ENCODE data around the gene KLHL6. TPM values are rescaled to one million over a fixed set of nuclear protein-coding genes. Genes with fewer than 3 reads are reported as not detected.

Gene KLHL6
- total RNA-seq, 4 donors from 2014 or later: 0.26 to 2.0 (median 1.6) TPM

GRCh38 chr3:183492849-183493179 is 62.7 kb downstream of the KLHL6 start:
- Histone ChIP-seq H3K4me3 (no peak overlapping the region), H3K4me1 (no peaks in the 10 kb centered on the region), H3K36me3 (no peaks in the 10 kb centered on the region), H3K27me3 (no peaks in the 10 kb centered on the region), H3K27ac (no peak overlapping the region), H3K9me3 (no peaks in the 10 kb centered on the region)
- intact Hi-C loops (cut with DNase I; ENCODE audit: low total_unique reads): no loop called here
- TF ChIP-seq CTCF (IDR thresholded peaks at IDR 0.05) (no peak), POLR2A (IDR thresholded peaks at IDR 0.05) (no peak)
- DNase-seq: no peak

GRCh38 chr3:183491923-183492848 is 63.3 kb downstream of the KLHL6 start:
- intact Hi-C loops (cut with DNase I; ENCODE audit: low total_unique reads): no loop called here
- Histone ChIP-seq H3K27me3 (no peaks in the 10 kb centered on the region), H3K4me3 (no peak overlapping the region), H3K36me3 (no peaks in the 10 kb centered on the region), H3K27ac (no peak overlapping the region), H3K4me1 (no peaks in the 10 kb centered on the region), H3K9me3 (no peaks in the 10 kb centered on the region)
- TF ChIP-seq CTCF (IDR thresholded peaks at IDR 0.05) (no peak), POLR2A (IDR thresholded peaks at IDR 0.05) (no peak)
- no peak for DNase-seq

GRCh38 chr3:183491109-183491922 is 64.2 kb downstream of the KLHL6 start:
- no peaks in the 10 kb centered on the region for H3K36me3 ChIP-seq
- no peak for TF ChIP-seq CTCF (IDR thresholded peaks at IDR 0.05)
- TF ChIP-seq POLR2A (IDR thresholded peaks at IDR 0.05): no peak
- no peaks in the 10 kb centered on the region for H3K9me3 ChIP-seq
- no peaks in the 10 kb centered on the region for H3K4me1 ChIP-seq
- no peak for DNase-seq
- no peaks in the 10 kb centered on the region for H3K27me3 ChIP-seq
- no peak overlapping the region for H3K4me3 ChIP-seq
- no peak overlapping the region for H3K27ac ChIP-seq
- intact Hi-C loops (cut with DNase I; ENCODE audit: low total_unique reads): no loop called here

GRCh38 chr3:183490653-183491052 is 64.9 kb downstream of the KLHL6 start:
- no peak for TF ChIP-seq CTCF (IDR thresholded peaks at IDR 0.05)
- TF ChIP-seq POLR2A (IDR thresholded peaks at IDR 0.05): no peak
- no peak for DNase-seq

GRCh38 chr3:183490211-183490601 is 65.3 kb downstream of the KLHL6 start:
- Histone ChIP-seq H3K27me3 (no peaks in the 10 kb centered on the region), H3K9me3 (no peaks in the 10 kb centered on the region), H3K4me3 (no peak overlapping the region), H3K27ac (no peak overlapping the region), H3K36me3 (no peaks in the 10 kb centered on the region), H3K4me1 (no peaks in the 10 kb centered on the region)
- TF ChIP-seq CTCF (IDR thresholded peaks at IDR 0.05) (no peak), POLR2A (IDR thresholded peaks at IDR 0.05) (no peak)
- no peak for DNase-seq
- intact Hi-C loops (cut with DNase I; ENCODE audit: low total_unique reads): no loop called here

More at GRCh38 chr3:183490653-183491052, 64.9 kb downstream of the KLHL6 start:
- Histone ChIP-seq H3K36me3 (no peaks in the 10 kb centered on the region), H3K4me3 (no peak overlapping the region), H3K4me1 (no peaks in the 10 kb centered on the region), H3K9me3 (no peaks in the 10 kb centered on the region), H3K27ac (no peak overlapping the region), H3K27me3 (no peaks in the 10 kb centered on the region)
- intact Hi-C loops (cut with DNase I; ENCODE audit: low total_unique reads): no loop called here
